Chondrocyte (in vitro differentiated cells): Measurements from ENCODE around the gene ZNF135. TPM values are rescaled to one million over a fixed set of nuclear protein-coding genes. Genes with fewer than 3 reads are reported as not detected.

Experiments used
- DNase-seq: peaks from one replicate; pipeline ENCODE4 v3.0.0; 2021; ENCODE audit warnings: mixed read lengths, low spot score
- H3K27ac Mint-ChIP-seq: one replicate; pipeline ENCODE4 v1.8.0; 2021; ENCODE audit warnings: mild to moderate bottlenecking, moderate library complexity, mixed read lengths; ENCODE audit not compliant: unreplicated experiment
- H3K27me3 Mint-ChIP-seq: 2 replicates; pipeline ENCODE4 v1.8.0; 2021; ENCODE audit warnings: low read depth, mixed read lengths
- H3K36me3 Mint-ChIP-seq: 2 replicates; pipeline ENCODE4 v1.8.0; 2021; ENCODE audit warnings: low read depth, mixed read lengths
- H3K4me1 Mint-ChIP-seq: 2 replicates; pipeline ENCODE4 v1.8.0; 2021; ENCODE audit warnings: low read depth, mild to moderate bottlenecking, mixed read lengths
- H3K4me3 Mint-ChIP-seq: one replicate; pipeline ENCODE4 v1.8.0; 2021; ENCODE audit warnings: mild to moderate bottlenecking, moderate library complexity, mixed read lengths; ENCODE audit not compliant: unreplicated experiment
- H3K9me3 Mint-ChIP-seq: 2 replicates; pipeline ENCODE4 v1.8.0; 2021; ENCODE audit warnings: low read depth, mixed read lengths
- CTCF ChIP-seq: fragments of 200-600 bp; sonication (generic); IDR thresholded peaks from 2 replicates; pipeline ENCODE4 v1.5.0; 2021; ENCODE audit warnings: antibody characterized with exemption, mild to moderate bottlenecking, moderate library complexity
- total RNA-seq: library from RNA; stranded (reverse); gene quantifications from 3 replicates; pipeline ENCODE4 v1.2.1, GENCODE V29; 2021

Gene ZNF135
- total RNA-seq, 1 donor from 2014 or later: 4.9 TPM

GRCh38 chr19:58086825-58087710 is 28.0 kb downstream of the ZNF135 start:
- H3K36me3 Mint-ChIP-seq: peaks cover 48% of the 10 kb centered on the region
- DNase-seq: peak; percentile 41
- peaks cover 26% of the 10 kb centered on the region for H3K9me3 Mint-ChIP-seq
- H3K4me1 Mint-ChIP-seq: no peaks in the 10 kb centered on the region
- no peak overlapping the region for H3K4me3 Mint-ChIP-seq
- no peaks in the 10 kb centered on the region for H3K27me3 Mint-ChIP-seq
- no peak for TF ChIP-seq CTCF
- H3K27ac Mint-ChIP-seq: no peak overlapping the region

GRCh38 chr19:58088521-58089052 is 29.5 kb downstream of the ZNF135 start:
- Mint-ChIP-seq H3K36me3 (peaks cover 48% of the 10 kb centered on the region), H3K4me1 (no peaks in the 10 kb centered on the region), H3K27me3 (no peaks in the 10 kb centered on the region), H3K27ac (no peak overlapping the region), H3K4me3 (no peak overlapping the region), H3K9me3 (peaks cover 25% of the 10 kb centered on the region)
- TF ChIP-seq CTCF: no peak
- peak; percentile 65 for DNase-seq

- H3K4me1 Mint-ChIP-seq: no peaks in the 10 kb centered on the region
- peak; percentile 76 for DNase-seq
- H3K4me3 Mint-ChIP-seq: no peak overlapping the region
- no peaks in the 10 kb centered on the region for H3K27me3 Mint-ChIP-seq
- peaks cover 20% of the 10 kb centered on the region for H3K9me3 Mint-ChIP-seq
- H3K27ac Mint-ChIP-seq: no peak overlapping the region
- peaks cover 41% of the 10 kb centered on the region for H3K36me3 Mint-ChIP-seq
- TF ChIP-seq CTCF: no peak
Measured at GRCh38 chr19:58089846-58090245, 30.8 kb downstream of the ZNF135 start.

GRCh38 chr19:58091251-58091995 is 32.3 kb downstream of the ZNF135 start:
- Mint-ChIP-seq H3K36me3 (peaks cover 41% of the 10 kb centered on the region), H3K9me3 (peaks cover 24% of the 10 kb centered on the region), H3K4me1 (no peaks in the 10 kb centered on the region), H3K27me3 (no peaks in the 10 kb centered on the region), H3K4me3 (no peak overlapping the region), H3K27ac (no peak overlapping the region)
- no peak for TF ChIP-seq CTCF
- DNase-seq: no peak

GRCh38 chr19:58093071-58093470 is 34.0 kb downstream of the ZNF135 start:
- no peak for TF ChIP-seq CTCF
- Mint-ChIP-seq H3K4me3 (no peak overlapping the region), H3K27me3 (no peaks in the 10 kb centered on the region), H3K9me3 (peaks cover 26% of the 10 kb centered on the region), H3K4me1 (peaks cover 4% of the 10 kb centered on the region), H3K27ac (no peak overlapping the region), H3K36me3 (peaks cover 36% of the 10 kb centered on the region)
- no peak for DNase-seq
